Uterus (tissue), 4 donors: ENCODE measurements around the gene PPIC. TPM values are rescaled to one million over a fixed set of nuclear protein-coding genes. Genes with fewer than 3 reads are reported as not detected.

Experiments
- DNase-seq, 2 donors: peaks; one replicate each; pipeline ENCODE4 v3.0.0-alpha.2; 2019 to 2020
- H3K27ac ChIP-seq, 2 donors: fragments of 200-600 bp; sonication (generic); 1 replicate in 1 of 2; 2 replicates in 1 of 2; pipeline ENCODE4 v1.5.1; 2016 to 2018
- H3K27me3 ChIP-seq, 2 donors: fragments of 200-600 bp; sonication (generic); one replicate each; pipeline ENCODE4 v1.5.1; 2018 to 2019; ENCODE audit warnings: control low read depth in 1 of 2
- H3K36me3 ChIP-seq, 2 donors: fragments of 200-600 bp; sonication (generic); one replicate each; pipeline ENCODE4 v1.5.1; 2019; ENCODE audit warnings: control low read depth in 1 of 2
- H3K4me1 ChIP-seq, 2 donors: fragments of 200-600 bp; sonication (generic); one replicate each; pipeline ENCODE4 v1.5.1; 2018 to 2019; ENCODE audit warnings: control low read depth in 1 of 2
- H3K4me3 ChIP-seq, 2 donors: fragments of 200-600 bp; sonication (generic); 1 replicate in 1 of 2; 2 replicates in 1 of 2; pipeline ENCODE4 v1.5.1; 2018 to 2019; ENCODE audit warnings: mild to moderate bottlenecking in 1 of 2
- H3K9me3 ChIP-seq, 2 donors: fragments of 200-600 bp; sonication (generic); one replicate each; pipeline ENCODE4 v1.5.1; 2019; ENCODE audit warnings: control low read depth in 1 of 2
- POLR2A ChIP-seq, 2 donors: fragments of 450-650 bp; IDR thresholded peaks; one replicate each; pipeline ENCODE4 v1.6.1; 2016; ENCODE audit warnings: antibody characterized with exemption in 2 of 2, mild to moderate bottlenecking in 1 of 2, moderate library complexity in 1 of 2
- intact Hi-C: fragments of 100-400 bp; cut with DNase I; formaldehyde crosslinking; loops from one replicate; pipeline ENCODE4 v1.15.1; 2023; ENCODE audit warnings: low total_unique reads
- total RNA-seq, 4 donors: library from RNA; depleted of rRNA in 3 of 4; stranded (reverse); fragments of >200 nt in 3 of 4; gene quantifications; one replicate each; pipeline versions ENCODE4 v1.1.0 to v1.2.4, GENCODE V29; 2014 to 2023
- TF ChIP-seq, protein P1 (sequence below), 4 experiments: fragments of 200-600 bp in 2 of 4; fragments of 450-650 bp in 2 of 4; sonication (generic) in 2 of 4; IDR thresholded peaks; one replicate each; pipeline ENCODE4 v1.5.1; 2016 to 2019; ENCODE audit warnings: antibody characterized with exemption in 4 of 4, mild to moderate bottlenecking in 2 of 4, moderate library complexity in 1 of 4
- donor health status: DM: yes; HTN: yes; CAD: no.

PPIC gene
- total RNA-seq, 4 donors from 2014 or later, result 22.3 to 41.7 (median 27.7) TPM

DNA sequence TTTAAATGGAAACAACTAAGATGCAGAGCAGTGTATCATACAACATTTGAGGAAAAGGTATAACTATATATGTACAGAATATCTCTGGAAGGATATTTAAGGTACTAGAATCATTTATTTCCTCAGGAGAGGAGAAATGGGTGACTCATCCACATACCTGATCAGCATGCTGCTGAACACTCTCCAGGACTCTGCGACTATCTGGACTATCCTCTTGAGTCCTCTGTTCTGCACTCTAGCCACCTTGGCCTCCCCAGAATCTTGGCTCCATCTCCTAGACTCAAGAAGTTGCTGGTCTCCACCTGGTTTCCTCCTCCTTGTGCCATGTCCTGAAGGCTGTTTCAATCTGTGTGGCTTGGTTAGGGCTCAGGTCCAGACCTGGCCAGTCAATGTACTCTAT, 43.7 kb upstream of the PPIC start:
- H3K9me3 ChIP-seq, result no peaks in the 10 kb centered on the region
- no peaks in the 10 kb centered on the region for H3K36me3 ChIP-seq
- DNase-seq, result no peak
- peaks cover 0 to 4% of the 10 kb centered on the region in 2 donors for H3K27me3 ChIP-seq
- no peak overlapping the region for H3K27ac ChIP-seq
- H3K4me1 ChIP-seq, result no peaks in the 10 kb centered on the region
- H3K4me3 ChIP-seq, result no peak overlapping the region
- TF ChIP-seq POLR2A (IDR thresholded peaks at IDR 0.05), result no peak
- TF ChIP-seq, protein P1, sequence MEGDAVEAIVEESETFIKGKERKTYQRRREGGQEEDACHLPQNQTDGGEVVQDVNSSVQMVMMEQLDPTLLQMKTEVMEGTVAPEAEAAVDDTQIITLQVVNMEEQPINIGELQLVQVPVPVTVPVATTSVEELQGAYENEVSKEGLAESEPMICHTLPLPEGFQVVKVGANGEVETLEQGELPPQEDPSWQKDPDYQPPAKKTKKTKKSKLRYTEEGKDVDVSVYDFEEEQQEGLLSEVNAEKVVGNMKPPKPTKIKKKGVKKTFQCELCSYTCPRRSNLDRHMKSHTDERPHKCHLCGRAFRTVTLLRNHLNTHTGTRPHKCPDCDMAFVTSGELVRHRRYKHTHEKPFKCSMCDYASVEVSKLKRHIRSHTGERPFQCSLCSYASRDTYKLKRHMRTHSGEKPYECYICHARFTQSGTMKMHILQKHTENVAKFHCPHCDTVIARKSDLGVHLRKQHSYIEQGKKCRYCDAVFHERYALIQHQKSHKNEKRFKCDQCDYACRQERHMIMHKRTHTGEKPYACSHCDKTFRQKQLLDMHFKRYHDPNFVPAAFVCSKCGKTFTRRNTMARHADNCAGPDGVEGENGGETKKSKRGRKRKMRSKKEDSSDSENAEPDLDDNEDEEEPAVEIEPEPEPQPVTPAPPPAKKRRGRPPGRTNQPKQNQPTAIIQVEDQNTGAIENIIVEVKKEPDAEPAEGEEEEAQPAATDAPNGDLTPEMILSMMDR (IDR thresholded peaks at IDR 0.05), result no peak
- intact Hi-C loops, result no loop called here

GRCh38 chr5:123075521-123076163, 39.1 kb upstream of the PPIC start:
- Histone ChIP-seq H3K4me1 (no peaks in the 10 kb centered on the region), H3K4me3 (no peak overlapping the region), H3K9me3 (no peaks in the 10 kb centered on the region), H3K27ac (no peak overlapping the region), H3K36me3 (no peaks in the 10 kb centered on the region), H3K27me3 (peaks cover 0 to 4% of the 10 kb centered on the region in 2 donors)
- intact Hi-C loops, result no loop called here
- no peak for DNase-seq
- TF ChIP-seq, protein P1 (IDR thresholded peaks at IDR 0.05), result no peak
- no peak for TF ChIP-seq POLR2A (IDR thresholded peaks at IDR 0.05)

GRCh38 chr5:123068368-123068938, 31.9 kb upstream of the PPIC start:
- DNase-seq, result no peak
- Histone ChIP-seq H3K27me3 (no peaks in the 10 kb centered on the region), H3K9me3 (no peaks in the 10 kb centered on the region), H3K36me3 (no peaks in the 10 kb centered on the region), H3K4me3 (no peak overlapping the region), H3K27ac (no peak overlapping the region), H3K4me1 (no peaks in the 10 kb centered on the region)
- intact Hi-C loops, result no loop called here
- TF ChIP-seq, protein P1 (IDR thresholded peaks at IDR 0.05), result no peak
- no peak for TF ChIP-seq POLR2A (IDR thresholded peaks at IDR 0.05)

GRCh38 chr5:123066016-123066415, 29.5 kb upstream of the PPIC start:
- no peak for DNase-seq
- TF ChIP-seq, protein P1 (IDR thresholded peaks at IDR 0.05), result no peak
- TF ChIP-seq POLR2A (IDR thresholded peaks at IDR 0.05), result no peak
- intact Hi-C loops, result no loop called here

GRCh38 chr5:123059455-123059854, 22.9 kb upstream of the PPIC start:
- Histone ChIP-seq H3K4me1 (no peaks in the 10 kb centered on the region), H3K27ac (no peak overlapping the region), H3K27me3 (no peaks in the 10 kb centered on the region), H3K9me3 (no peaks in the 10 kb centered on the region), H3K36me3 (no peaks in the 10 kb centered on the region), H3K4me3 (no peak overlapping the region)
- DNase-seq, result no peak
- intact Hi-C loops, result no loop called here
- no peak for TF ChIP-seq POLR2A (IDR thresholded peaks at IDR 0.05)
- TF ChIP-seq, protein P1 (IDR thresholded peaks at IDR 0.05), result no peak

More at GRCh38 chr5:123066016-123066415, 29.5 kb upstream of the PPIC start:
- Histone ChIP-seq H3K4me1 (no peaks in the 10 kb centered on the region), H3K9me3 (no peaks in the 10 kb centered on the region), H3K4me3 (no peak overlapping the region), H3K27me3 (no peaks in the 10 kb centered on the region), H3K27ac (no peak overlapping the region), H3K36me3 (no peaks in the 10 kb centered on the region)
